ENCODE data around the gene ATG10.

DNA sequence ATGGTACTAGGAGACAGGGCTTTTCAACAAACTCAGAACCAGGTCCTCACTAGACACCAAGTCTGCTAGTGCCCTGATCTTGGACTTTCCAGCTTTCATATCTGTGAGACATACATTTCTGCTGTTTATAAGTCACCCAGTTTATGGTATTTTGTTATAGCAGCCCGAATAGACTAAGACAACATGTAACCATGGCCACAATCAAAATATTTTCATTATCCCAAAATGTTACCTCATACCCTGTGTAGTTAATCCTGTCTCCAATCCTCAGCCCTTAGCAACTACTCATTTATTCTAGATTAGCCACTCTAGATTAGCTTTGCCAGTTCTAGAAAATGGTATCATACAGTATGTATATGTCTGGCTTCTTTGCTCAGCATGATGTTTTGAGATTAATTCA lies 6.3 kb upstream of the ATG10 start:
- TF ChIP-seq POLR2A (IDR thresholded peaks at IDR 0.05) (no peak), POLR2AphosphoS5 (IDR thresholded peaks at IDR 0.05) (no peak)
- TF ChIP-seq, protein P1, sequence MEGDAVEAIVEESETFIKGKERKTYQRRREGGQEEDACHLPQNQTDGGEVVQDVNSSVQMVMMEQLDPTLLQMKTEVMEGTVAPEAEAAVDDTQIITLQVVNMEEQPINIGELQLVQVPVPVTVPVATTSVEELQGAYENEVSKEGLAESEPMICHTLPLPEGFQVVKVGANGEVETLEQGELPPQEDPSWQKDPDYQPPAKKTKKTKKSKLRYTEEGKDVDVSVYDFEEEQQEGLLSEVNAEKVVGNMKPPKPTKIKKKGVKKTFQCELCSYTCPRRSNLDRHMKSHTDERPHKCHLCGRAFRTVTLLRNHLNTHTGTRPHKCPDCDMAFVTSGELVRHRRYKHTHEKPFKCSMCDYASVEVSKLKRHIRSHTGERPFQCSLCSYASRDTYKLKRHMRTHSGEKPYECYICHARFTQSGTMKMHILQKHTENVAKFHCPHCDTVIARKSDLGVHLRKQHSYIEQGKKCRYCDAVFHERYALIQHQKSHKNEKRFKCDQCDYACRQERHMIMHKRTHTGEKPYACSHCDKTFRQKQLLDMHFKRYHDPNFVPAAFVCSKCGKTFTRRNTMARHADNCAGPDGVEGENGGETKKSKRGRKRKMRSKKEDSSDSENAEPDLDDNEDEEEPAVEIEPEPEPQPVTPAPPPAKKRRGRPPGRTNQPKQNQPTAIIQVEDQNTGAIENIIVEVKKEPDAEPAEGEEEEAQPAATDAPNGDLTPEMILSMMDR (IDR thresholded peaks at IDR 0.05), result no peak

Measured in transverse colon (tissue), 4 donors.